ENCODE results near the gene ITGB7.

GRCh38 chr12:53222806-53223261 lies 15.8 kb upstream of the ITGB7 start:
- TF ChIP-seq POLR2A (IDR thresholded peaks at IDR 0.05) (no peak), POLR2AphosphoS5 (IDR thresholded peaks at IDR 0.05) (no peak)
- TF ChIP-seq, protein P1, sequence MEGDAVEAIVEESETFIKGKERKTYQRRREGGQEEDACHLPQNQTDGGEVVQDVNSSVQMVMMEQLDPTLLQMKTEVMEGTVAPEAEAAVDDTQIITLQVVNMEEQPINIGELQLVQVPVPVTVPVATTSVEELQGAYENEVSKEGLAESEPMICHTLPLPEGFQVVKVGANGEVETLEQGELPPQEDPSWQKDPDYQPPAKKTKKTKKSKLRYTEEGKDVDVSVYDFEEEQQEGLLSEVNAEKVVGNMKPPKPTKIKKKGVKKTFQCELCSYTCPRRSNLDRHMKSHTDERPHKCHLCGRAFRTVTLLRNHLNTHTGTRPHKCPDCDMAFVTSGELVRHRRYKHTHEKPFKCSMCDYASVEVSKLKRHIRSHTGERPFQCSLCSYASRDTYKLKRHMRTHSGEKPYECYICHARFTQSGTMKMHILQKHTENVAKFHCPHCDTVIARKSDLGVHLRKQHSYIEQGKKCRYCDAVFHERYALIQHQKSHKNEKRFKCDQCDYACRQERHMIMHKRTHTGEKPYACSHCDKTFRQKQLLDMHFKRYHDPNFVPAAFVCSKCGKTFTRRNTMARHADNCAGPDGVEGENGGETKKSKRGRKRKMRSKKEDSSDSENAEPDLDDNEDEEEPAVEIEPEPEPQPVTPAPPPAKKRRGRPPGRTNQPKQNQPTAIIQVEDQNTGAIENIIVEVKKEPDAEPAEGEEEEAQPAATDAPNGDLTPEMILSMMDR (IDR thresholded peaks at IDR 0.05 in 8 of 11, conservative IDR thresholded peaks at IDR 0.05 in 3 of 11), result no peak
